Astrocyte of the spinal cord (primary cell): Measurements from ENCODE around the gene ASB10.

Experiments used
- DNase-seq: peaks from one replicate; pipeline ENCODE4 v3.0.0; 2011; ENCODE audit warnings: low read depth, low spot score
- H3K4me3 ChIP-seq: 2 replicates; pipeline ENCODE4 v1.5.1; 2011; ENCODE audit warnings: low read depth, mild to moderate bottlenecking, low read length, moderate library complexity
- in situ Hi-C: cut with HindIII; loops from 2 replicates; pipeline ENCODE4 v1.10.0; 2017; ENCODE audit warnings: low sequenced_read_pairs
- TF ChIP-seq, protein P1 (sequence below): IDR thresholded peaks from 2 replicates; pipeline ENCODE4 v1.5.1; 2012; ENCODE audit warnings: low read depth, mild to moderate bottlenecking, low read length, inconsistent platforms

ASB10 gene

DNA sequence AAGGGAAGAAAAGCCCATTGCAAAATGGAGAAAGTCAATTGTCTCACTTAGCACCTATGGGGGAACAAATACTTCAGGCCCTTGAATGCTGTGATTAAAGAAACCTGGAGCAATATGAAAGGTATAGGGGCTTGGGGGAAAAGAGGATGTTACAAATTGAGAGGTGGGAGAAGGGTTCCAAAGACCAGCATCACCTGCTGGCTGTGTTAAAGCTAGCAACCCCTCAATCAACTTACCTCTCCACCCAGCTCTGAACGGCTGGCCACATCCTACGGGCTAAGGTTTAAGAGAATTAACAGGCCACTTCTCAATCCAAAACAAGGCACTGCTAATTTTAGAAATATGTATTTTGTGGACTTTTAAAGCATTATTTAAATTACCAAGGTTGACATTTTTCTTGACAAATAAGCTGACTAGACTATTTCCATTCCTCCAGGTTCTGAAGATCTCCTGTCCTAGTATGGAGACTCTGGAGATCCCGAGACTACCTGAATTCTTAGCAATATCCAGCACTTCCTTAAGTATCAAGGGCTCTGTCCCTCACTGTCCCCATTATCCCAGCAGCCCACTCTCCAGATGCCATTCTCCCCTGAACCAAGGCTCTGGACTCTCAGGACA is 24.2 kb upstream of the ASB10 start:
- no peak overlapping the region for H3K4me3 ChIP-seq
- in situ Hi-C loops: no loop called here
- DNase-seq: no peak
- TF ChIP-seq, protein P1, sequence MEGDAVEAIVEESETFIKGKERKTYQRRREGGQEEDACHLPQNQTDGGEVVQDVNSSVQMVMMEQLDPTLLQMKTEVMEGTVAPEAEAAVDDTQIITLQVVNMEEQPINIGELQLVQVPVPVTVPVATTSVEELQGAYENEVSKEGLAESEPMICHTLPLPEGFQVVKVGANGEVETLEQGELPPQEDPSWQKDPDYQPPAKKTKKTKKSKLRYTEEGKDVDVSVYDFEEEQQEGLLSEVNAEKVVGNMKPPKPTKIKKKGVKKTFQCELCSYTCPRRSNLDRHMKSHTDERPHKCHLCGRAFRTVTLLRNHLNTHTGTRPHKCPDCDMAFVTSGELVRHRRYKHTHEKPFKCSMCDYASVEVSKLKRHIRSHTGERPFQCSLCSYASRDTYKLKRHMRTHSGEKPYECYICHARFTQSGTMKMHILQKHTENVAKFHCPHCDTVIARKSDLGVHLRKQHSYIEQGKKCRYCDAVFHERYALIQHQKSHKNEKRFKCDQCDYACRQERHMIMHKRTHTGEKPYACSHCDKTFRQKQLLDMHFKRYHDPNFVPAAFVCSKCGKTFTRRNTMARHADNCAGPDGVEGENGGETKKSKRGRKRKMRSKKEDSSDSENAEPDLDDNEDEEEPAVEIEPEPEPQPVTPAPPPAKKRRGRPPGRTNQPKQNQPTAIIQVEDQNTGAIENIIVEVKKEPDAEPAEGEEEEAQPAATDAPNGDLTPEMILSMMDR: no peak

DNA sequence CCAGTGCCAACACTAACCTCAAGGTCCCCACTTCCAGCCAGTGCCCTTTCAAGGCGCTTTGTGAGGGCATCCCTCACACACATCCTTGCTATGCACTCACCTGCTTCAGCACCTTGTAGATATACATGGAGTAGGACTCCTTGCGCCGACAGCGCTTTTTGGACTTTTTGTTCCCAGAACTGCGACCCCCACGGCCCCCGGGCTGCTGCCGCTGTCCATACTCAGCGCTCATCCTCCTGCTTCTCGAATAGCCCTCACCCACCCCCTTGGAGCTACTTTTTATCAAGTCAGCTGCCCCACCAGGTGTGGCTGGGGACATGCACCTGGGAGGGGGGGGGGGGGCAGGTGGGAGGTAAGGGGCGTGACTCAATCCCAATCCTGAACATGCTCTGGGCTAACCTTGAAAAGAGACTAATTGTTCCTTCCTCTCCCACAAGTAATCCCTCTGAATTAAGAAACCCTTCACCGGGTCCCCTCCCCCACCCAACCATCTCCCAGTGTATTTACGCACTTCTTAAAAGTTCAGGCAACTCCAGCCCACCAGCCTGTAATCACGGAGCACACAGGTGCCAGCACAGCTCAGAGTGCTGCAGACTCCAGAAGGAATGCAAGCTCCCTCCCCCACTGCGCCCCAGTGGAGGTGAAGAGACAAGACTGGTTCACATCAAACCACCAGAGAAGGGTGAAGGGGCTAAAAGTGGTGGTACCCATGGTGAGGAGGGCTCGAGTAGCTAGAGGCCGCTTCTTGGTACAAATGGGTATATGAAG is 23.2 kb upstream of the ASB10 start, which contains the start of gene H2BK1:
Gene H2BK1 (minus strand): TSS at position 402 of the 768 bp plus-strand sequence. CDS start 170 bp downstream, at position 232.
- DNase-seq: no peak
- in situ Hi-C loops: no loop called here
- no peak within 1 kb of the TSS for H3K4me3 ChIP-seq
- TF ChIP-seq, protein P1: no peak

DNA sequence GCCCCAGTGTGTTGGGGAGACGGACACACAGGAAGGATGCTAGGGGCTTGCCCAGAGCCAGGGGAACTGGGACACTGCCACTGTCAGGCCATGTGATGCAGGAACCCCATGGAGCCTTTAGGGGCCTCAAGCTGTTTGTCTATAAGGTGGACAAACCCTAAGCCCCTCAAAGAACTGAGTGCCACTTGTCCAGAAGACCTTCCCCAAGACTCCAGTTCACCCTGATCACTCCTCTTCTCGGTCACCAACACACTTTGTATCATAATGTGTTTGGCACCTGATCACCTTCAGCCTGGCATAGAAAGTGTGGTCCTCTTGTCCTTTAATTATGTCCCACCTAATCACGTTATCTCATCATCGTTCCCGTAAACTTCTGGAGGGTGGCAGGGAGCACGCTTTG is 22.5 kb upstream of the ASB10 start:
- no peak for DNase-seq
- TF ChIP-seq, protein P1: no peak
- in situ Hi-C loops: no loop called here
- H3K4me3 ChIP-seq: no peak overlapping the region

DNA sequence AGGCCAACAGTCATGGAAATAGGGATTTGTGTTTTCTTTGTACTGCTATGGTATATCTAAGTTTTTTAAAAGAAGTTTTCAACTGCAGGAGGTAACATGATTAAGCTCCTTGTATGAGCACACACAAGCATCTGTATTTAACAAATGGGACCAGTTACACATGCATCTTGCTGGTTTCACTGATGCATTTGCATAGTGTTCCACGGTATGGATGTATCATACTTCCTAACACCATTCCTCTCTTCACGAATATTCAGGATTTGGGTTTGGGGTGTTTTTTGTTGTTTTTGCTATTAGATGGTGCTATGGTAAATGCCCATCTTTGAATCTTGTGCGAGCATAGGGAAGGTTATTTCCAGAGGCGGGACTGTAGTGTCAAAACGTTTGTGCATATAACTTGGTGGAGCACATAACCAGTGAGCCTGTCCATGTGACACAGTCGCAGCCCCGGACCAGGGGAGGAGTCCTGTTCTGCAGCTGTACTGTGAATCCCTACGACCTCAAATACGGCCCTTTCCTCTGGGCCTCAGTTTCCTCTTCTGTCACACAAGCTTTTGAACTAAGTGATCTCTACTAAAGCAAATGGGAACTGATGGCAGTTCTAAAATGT is 21.3 kb upstream of the ASB10 start:
- no peak overlapping the region for H3K4me3 ChIP-seq
- in situ Hi-C loops: no loop called here
- DNase-seq: no peak
- TF ChIP-seq, protein P1: no peak

DNA sequence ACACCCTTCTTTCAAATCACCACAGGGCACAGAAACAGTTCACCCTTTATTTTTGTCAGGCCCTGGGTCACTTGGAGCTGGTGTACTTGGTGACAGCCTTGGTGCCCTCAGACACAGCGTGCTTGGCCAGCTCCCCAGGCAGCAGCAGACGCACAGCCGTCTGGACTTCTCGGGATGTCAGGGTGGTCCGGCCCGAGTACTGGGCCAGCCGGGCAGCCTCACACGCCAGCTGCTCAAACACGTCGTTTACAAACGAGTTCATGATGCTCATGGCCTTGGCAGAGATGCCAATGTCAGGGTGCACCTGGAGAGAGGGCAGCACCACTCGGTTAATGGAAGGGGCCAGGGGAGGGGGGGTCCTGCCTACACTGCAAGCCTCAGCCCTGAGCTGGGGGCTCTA is 20.8 kb upstream of the ASB10 start:
- TF ChIP-seq, protein P1: no peak
- no peak for DNase-seq
- H3K4me3 ChIP-seq: no peak overlapping the region
- in situ Hi-C loops: no loop called here

DNA sequence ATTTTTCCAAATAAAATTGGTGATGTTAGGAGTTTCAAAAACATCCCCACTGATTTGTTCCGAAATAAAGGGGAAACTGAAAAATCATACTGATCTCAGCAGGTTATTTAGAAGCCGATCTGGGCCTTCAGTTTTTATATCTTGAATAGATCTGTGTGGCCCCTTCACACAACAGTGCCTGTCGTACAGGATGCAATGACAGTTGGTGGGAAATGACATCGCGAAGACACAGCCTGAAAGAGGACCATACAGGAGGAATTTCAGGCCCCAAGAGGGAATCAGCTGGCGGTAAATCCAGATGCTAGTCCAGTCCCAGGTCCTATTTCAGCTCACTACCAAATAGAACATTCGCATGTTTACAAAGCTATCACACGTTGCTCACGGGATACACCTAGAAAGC is 20.3 kb upstream of the ASB10 start:
- in situ Hi-C loops: no loop called here
- DNase-seq: no peak
- TF ChIP-seq, protein P1: no peak
- H3K4me3 ChIP-seq: no peak overlapping the region
